ENCODE results near the gene NDUFC1.

DNA sequence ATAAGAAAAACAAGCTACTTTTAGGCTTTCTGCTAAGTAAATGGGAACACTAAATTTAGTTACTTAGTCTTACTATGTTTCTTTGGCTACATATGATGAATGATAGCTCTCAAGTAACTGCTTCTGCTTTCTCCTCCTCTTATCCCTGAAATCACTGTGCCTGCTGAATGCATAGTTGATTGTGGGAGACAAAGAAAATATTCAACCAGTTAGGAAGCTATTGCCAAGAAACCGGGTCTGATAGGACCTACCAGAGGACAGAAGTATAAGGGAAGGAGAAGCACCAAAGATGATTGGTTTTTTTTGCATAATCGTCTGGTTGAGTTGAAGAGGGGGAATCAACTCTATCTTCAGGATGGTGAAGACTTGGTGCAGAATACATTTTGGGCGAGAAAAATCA lies 28.0 kb upstream of the NDUFC1 start:
- TF ChIP-seq POLR2A (IDR thresholded peaks at IDR 0.05) (no peak), EP300 (IDR thresholded peaks at IDR 0.05) (no peak), POLR2AphosphoS5 (IDR thresholded peaks at IDR 0.05) (no peak)
- TF ChIP-seq, protein P1, sequence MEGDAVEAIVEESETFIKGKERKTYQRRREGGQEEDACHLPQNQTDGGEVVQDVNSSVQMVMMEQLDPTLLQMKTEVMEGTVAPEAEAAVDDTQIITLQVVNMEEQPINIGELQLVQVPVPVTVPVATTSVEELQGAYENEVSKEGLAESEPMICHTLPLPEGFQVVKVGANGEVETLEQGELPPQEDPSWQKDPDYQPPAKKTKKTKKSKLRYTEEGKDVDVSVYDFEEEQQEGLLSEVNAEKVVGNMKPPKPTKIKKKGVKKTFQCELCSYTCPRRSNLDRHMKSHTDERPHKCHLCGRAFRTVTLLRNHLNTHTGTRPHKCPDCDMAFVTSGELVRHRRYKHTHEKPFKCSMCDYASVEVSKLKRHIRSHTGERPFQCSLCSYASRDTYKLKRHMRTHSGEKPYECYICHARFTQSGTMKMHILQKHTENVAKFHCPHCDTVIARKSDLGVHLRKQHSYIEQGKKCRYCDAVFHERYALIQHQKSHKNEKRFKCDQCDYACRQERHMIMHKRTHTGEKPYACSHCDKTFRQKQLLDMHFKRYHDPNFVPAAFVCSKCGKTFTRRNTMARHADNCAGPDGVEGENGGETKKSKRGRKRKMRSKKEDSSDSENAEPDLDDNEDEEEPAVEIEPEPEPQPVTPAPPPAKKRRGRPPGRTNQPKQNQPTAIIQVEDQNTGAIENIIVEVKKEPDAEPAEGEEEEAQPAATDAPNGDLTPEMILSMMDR (IDR thresholded peaks at IDR 0.05): no peak
